Hypothalamus (tissue), 51 donors: Measurements from ENCODE around the gene C1QTNF4.
A peak's percentile ranks its signal among the peaks of the same experiment; 100 is the strongest.
"Not testable (repeated sequence)": the region's sequence is repeated elsewhere in the genome, so short reads cannot be mapped to it uniquely, and the experiment has no call there.

ENCODE experiments used
- DNase-seq, 51 donors: peaks; one replicate each; lab custom pipeline; 2025; lab: John Stamatoyannopoulos, UW

The C1QTNF4 gene

GRCh38 chr11:47593934-47594855 is at the start of gene C1QTNF4:
Gene C1QTNF4, minus strand, starts transcription at chr11:47594411. Its CDS starts 3,601 bp downstream, at chr11:47590810.
- no peak for DNase-seq

GRCh38 chr11:47642099-47642855 is 48.1 kb upstream of the C1QTNF4 start, which contains the start of gene MTCH2:
Gene MTCH2, minus strand, starts transcription at chr11:47642559. Its CDS starts 94 bp downstream, at chr11:47642465.
- peak; percentile 67 to 97 (median 93) for DNase-seq

- DNase-seq, result peak in 27 of 51 donors; percentile 6 to 70 (median 25)
These were observed 47.4 kb upstream of the C1QTNF4 start for GRCh38 chr11:47641600-47642098.

GRCh38 chr11:47640506-47640905 is 46.3 kb upstream of the C1QTNF4 start:
- DNase-seq, result not testable (repeated sequence)

- not testable (repeated sequence) for DNase-seq
These were observed 42.1 kb upstream of the C1QTNF4 start for GRCh38 chr11:47636331-47636730.

- no peak for DNase-seq
These were observed 37.3 kb upstream of the C1QTNF4 start for GRCh38 chr11:47631473-47631872.

- no peak for DNase-seq
These were observed 33.8 kb upstream of the C1QTNF4 start for GRCh38 chr11:47628026-47628425.

- DNase-seq, result no peak
These were observed 32.0 kb upstream of the C1QTNF4 start for GRCh38 chr11:47626234-47626633.

- no peak for DNase-seq
These were observed 26.7 kb upstream of the C1QTNF4 start for GRCh38 chr11:47620836-47621378.

GRCh38 chr11:47617417-47617809 is 23.2 kb upstream of the C1QTNF4 start:
- DNase-seq, result no peak

- DNase-seq, result peak in 20 of 51 donors; percentile 3 to 67 (median 40)
These were observed 22.7 kb upstream of the C1QTNF4 start for GRCh38 chr11:47616726-47617416.

- DNase-seq, result no peak
These were observed 21.0 kb upstream of the C1QTNF4 start for GRCh38 chr11:47615249-47615648.

GRCh38 chr11:47611348-47611794 is 17.2 kb upstream of the C1QTNF4 start:
- DNase-seq, result peak in 9 of 51 donors; percentile 20 to 46 (median 26)

- peak in 2 of 51 donors; percentile 23 to 36 for DNase-seq
These were observed 15.5 kb upstream of the C1QTNF4 start for GRCh38 chr11:47609675-47610074.

- DNase-seq, result peak in 2 of 51 donors; percentile 22 to 28
These were observed 13.2 kb upstream of the C1QTNF4 start for GRCh38 chr11:47607380-47607779.

GRCh38 chr11:47606731-47607130 is 12.5 kb upstream of the C1QTNF4 start:
- DNase-seq, result no peak

GRCh38 chr11:47605921-47606320 is 11.7 kb upstream of the C1QTNF4 start:
- DNase-seq, result no peak

- no peak for DNase-seq
These were observed 9.1 kb upstream of the C1QTNF4 start for GRCh38 chr11:47603295-47603694.

- DNase-seq, result no peak
These were observed 5.7 kb upstream of the C1QTNF4 start for GRCh38 chr11:47599902-47600301.

- DNase-seq, result no peak
These were observed 1.8 kb upstream of the C1QTNF4 start for GRCh38 chr11:47595967-47596366.
